Ishikawa (cell line): ENCODE results near the gene TMX1.

Source experiments
- CEBPB ChIP-seq: IDR thresholded peaks from 2 replicates; pipeline ENCODE4 v1.6.1; 2012
- REST ChIP-seq: IDR thresholded peaks from 2 replicates; pipeline ENCODE4 v1.6.1; 2012; ENCODE audit warnings: low read depth, mild to moderate bottlenecking

- TF ChIP-seq CEBPB (no peak), REST (no peak)
Measured at GRCh38 chr14:51228391-51228790, 11.7 kb upstream of the TMX1 start.
